ENCODE results near the gene SETMAR. TPM values are rescaled to one million over a fixed set of nuclear protein-coding genes. Genes with fewer than 3 reads are reported as not detected.

Gene SETMAR
- total and polyA plus RNA-seq, 2 donors (not counting 1 experiment from before 2014, with no cell fraction given) = 4.2 to 7.6 TPM

DNA sequence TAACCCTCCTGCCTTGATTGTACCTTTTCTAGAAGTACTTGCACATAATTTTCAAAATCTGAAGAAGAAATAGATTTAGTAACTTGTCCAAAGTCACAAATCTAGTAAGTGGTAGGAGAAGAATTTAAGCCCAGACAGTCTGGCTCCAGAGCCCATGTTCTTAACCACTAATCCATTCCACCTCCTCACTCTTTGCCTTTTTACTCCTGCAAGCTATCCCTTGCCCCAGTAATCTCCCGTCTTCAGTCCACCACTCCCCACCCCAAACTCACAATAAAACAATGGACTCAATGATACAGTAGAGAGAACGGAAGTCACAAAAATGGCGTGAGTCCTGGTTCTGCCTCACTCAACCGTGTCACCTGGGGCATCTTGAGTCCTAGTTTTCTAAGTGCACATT lies 48.7 kb downstream of the SETMAR start:
- Mint-ChIP-seq H3K4me3 (peak overlapping the region; percentile 73), H3K9me3 (ENCODE audit: insufficient read depth) (no peaks in the 10 kb centered on the region), H3K4me1 (peaks cover 9% of the 10 kb centered on the region), H3K27ac (peak overlapping the region; percentile 33), H3K27me3 (no peaks in the 10 kb centered on the region)
- Histone ChIP-seq H3K4me1 (ENCODE audit: control insufficient read depth in 2 of 2, insufficient read depth in 2 of 2, low read length in 2 of 2) (peaks cover 4 to 6% of the 10 kb centered on the region in 2 donors), H3K4me2 (replicated peaks; ENCODE audit: low read depth, low read length, poor library complexity, severe bottlenecking) (no peak overlapping the region), H3K27ac (ENCODE audit: low read length in 2 of 2) (no peak overlapping the region), H3K9me3 (ENCODE audit: control extremely low read depth in 1 of 3, control insufficient read depth in 2 of 3, insufficient read depth in 1 of 3, low read length in 2 of 3) (no peaks in the 10 kb centered on the region), H3K4me3 (ENCODE audit: control extremely low read depth in 1 of 5, extremely low read depth in 1 of 5, insufficient read depth in 1 of 5, low read depth in 2 of 5, low read length in 4 of 5) (no peak overlapping the region), H3K36me3 (replicated peaks in 1 of 2; ENCODE audit: control extremely low read depth in 1 of 2, control insufficient read depth in 1 of 2, extremely low read depth in 1 of 2, insufficient read depth in 2 of 2, low read length in 1 of 2) (no peaks in the 10 kb centered on the region), H3K9ac (ENCODE audit: low read length) (no peak overlapping the region), H3K27me3 (replicated peaks in 1 of 4; ENCODE audit: control extremely low read depth in 1 of 4, control insufficient read depth in 3 of 4, insufficient read depth in 4 of 4, low read length in 3 of 4) (no peaks in the 10 kb centered on the region), H3K79me2 (ENCODE audit: control insufficient read depth, insufficient read depth, low read length) (peaks cover 3% of the 10 kb centered on the region), H2AFZ (ENCODE audit: insufficient read depth, low read depth, low read length, poor library complexity, severe bottlenecking) (no peak overlapping the region), H4K20me1 (ENCODE audit: control insufficient read depth, insufficient read depth, low read length, poor library complexity, severe bottlenecking) (no peaks in the 10 kb centered on the region)
- intact Hi-C loops (cut with micrococcal nuclease) = loop anchor here (1.0 to 10.0 kb wide), 4 partner anchors 143 to 705 kb away; partner anchors contain the start of gene ITPR1
- POLR2A ChIA-PET = interaction anchor here (0.6 kb wide), 1 partner anchor 91 kb away, joined by 4 read pairs; no protein-coding TSS in a partner anchor
- TF ChIP-seq, protein P1, sequence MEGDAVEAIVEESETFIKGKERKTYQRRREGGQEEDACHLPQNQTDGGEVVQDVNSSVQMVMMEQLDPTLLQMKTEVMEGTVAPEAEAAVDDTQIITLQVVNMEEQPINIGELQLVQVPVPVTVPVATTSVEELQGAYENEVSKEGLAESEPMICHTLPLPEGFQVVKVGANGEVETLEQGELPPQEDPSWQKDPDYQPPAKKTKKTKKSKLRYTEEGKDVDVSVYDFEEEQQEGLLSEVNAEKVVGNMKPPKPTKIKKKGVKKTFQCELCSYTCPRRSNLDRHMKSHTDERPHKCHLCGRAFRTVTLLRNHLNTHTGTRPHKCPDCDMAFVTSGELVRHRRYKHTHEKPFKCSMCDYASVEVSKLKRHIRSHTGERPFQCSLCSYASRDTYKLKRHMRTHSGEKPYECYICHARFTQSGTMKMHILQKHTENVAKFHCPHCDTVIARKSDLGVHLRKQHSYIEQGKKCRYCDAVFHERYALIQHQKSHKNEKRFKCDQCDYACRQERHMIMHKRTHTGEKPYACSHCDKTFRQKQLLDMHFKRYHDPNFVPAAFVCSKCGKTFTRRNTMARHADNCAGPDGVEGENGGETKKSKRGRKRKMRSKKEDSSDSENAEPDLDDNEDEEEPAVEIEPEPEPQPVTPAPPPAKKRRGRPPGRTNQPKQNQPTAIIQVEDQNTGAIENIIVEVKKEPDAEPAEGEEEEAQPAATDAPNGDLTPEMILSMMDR (IDR thresholded peaks at IDR 0.05) = no peak
- TF ChIP-seq EZH2 (IDR thresholded peaks at IDR 0.05; ENCODE audit: borderline replicate concordance, insufficient read depth, low read depth, low read length, poor library complexity, severe bottlenecking) = no peak
- WGBS (ENCODE audit: insufficient coverage) = 100% methylated on average over 4 of the region's 4 CpGs
- CTCF ChIA-PET = interaction anchor here (0.9 to 7.9 kb wide), 13 partner anchors 23 to 404 kb away, joined by 3 to 279 read pairs (median 5); no protein-coding TSS in a partner anchor
- no peak for DNase-seq
- ATAC-seq (ENCODE audit: low read depth) = no peak

DNA sequence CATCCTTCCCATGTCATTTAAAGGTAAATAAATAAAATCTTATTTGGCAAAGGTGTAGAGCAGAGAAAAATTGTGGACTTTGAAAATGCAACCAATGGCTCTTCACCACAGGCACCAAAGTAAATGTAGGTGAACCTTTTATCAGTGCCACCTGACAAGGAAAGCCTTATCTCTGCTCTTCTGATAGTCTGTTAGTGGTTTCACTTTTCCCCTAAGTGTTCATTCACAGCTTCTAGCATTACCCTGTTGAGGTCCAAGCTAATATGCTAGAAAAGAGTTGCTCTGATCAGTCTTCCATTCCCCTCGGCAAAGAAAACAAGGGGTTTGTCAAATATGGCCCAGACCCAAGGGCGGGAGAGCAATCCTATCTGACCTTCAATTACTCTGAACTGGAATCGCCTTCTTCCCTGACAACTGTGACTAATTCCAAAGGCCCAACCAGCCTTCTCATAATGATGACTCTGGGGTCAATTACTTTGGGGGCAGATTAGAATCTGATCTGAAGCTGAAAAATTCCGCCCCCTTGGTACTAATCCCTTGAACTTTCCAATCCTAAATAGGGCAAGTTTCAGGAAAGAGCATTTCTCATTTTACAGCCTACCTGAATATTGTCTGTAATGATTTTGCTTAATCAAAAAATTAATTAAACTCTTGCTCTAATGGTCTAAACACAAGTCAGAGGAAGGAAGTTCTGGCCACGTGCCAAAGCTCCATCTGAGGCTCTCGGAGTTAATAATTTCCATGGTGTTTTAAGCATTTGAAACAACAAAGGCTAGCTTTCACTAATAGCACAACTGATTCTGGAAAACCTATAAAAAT lies 52.4 kb downstream of the SETMAR start:
- CTCF ChIA-PET = interaction anchor here (7.9 kb wide), 1 partner anchor 277 kb away, joined by 279 read pairs; no protein-coding TSS in a partner anchor
- H3K4me3 Mint-ChIP-seq = no peak overlapping the region
- no peak overlapping the region for H3K9ac ChIP-seq (ENCODE audit: low read length)

More for the DNA sequence above, 52.4 kb downstream of the SETMAR start:
- Histone ChIP-seq H3K4me1 (ENCODE audit: control insufficient read depth in 2 of 2, insufficient read depth in 2 of 2, low read length in 2 of 2) (peaks cover 4 to 6% of the 10 kb centered on the region in 2 donors), H3K27ac (ENCODE audit: low read length in 2 of 2) (no peak overlapping the region), H4K20me1 (ENCODE audit: control insufficient read depth, insufficient read depth, low read length, poor library complexity, severe bottlenecking) (no peaks in the 10 kb centered on the region), H2AFZ (ENCODE audit: insufficient read depth, low read depth, low read length, poor library complexity, severe bottlenecking) (no peak overlapping the region), H3K79me2 (ENCODE audit: control insufficient read depth, insufficient read depth, low read length) (peaks cover 2% of the 10 kb centered on the region), H3K9me3 (ENCODE audit: control extremely low read depth in 1 of 3, control insufficient read depth in 2 of 3, insufficient read depth in 1 of 3, low read length in 2 of 3) (no peaks in the 10 kb centered on the region), H3K27me3 (replicated peaks in 1 of 4; ENCODE audit: control extremely low read depth in 1 of 4, control insufficient read depth in 3 of 4, insufficient read depth in 4 of 4, low read length in 3 of 4) (no peaks in the 10 kb centered on the region), H3K36me3 (replicated peaks in 1 of 2; ENCODE audit: control extremely low read depth in 1 of 2, control insufficient read depth in 1 of 2, extremely low read depth in 1 of 2, insufficient read depth in 2 of 2, low read length in 1 of 2) (peaks cover 2 to 7% of the 10 kb centered on the region in 2 experiments), H3K4me2 (replicated peaks; ENCODE audit: low read depth, low read length, poor library complexity, severe bottlenecking) (no peak overlapping the region), H3K4me3 (ENCODE audit: control extremely low read depth in 1 of 5, extremely low read depth in 1 of 5, insufficient read depth in 1 of 5, low read depth in 2 of 5, low read length in 4 of 5) (no peak overlapping the region)
- no peak for DNase-seq
- no peak for TF ChIP-seq EZH2 (IDR thresholded peaks at IDR 0.05; ENCODE audit: borderline replicate concordance, insufficient read depth, low read depth, low read length, poor library complexity, severe bottlenecking)
- TF ChIP-seq, protein P1 (IDR thresholded peaks at IDR 0.05) = no peak
- Mint-ChIP-seq H3K4me1 (peaks cover 8% of the 10 kb centered on the region), H3K27me3 (no peaks in the 10 kb centered on the region), H3K9me3 (ENCODE audit: insufficient read depth) (no peaks in the 10 kb centered on the region), H3K27ac (no peak overlapping the region)
- ATAC-seq (ENCODE audit: low read depth) = no peak
- WGBS (ENCODE audit: insufficient coverage) = 92% methylated on average over 2 of the region's 6 CpGs
- POLR2A ChIA-PET = no interaction called here
- intact Hi-C loops (cut with micrococcal nuclease) = loop anchor here (10.0 kb wide), 1 partner anchor 139 kb away; the partner anchor contains the start of gene ITPR1
